Kasumi-1 (cell line): Measurements from ENCODE around the gene C5orf15.
A peak's percentile ranks its signal among the peaks of the same experiment; 100 is the strongest.
"Not testable (repeated sequence)": the region's sequence is repeated elsewhere in the genome, so short reads cannot be mapped to it uniquely, and the experiment has no call there.

Experiments
- DNase-seq, 2 experiments: peaks; one replicate each; lab custom pipeline; 2025; lab: John Stamatoyannopoulos, UW

The C5orf15 gene

GRCh38 chr5:133962801-133963476 lies 5.5 kb downstream of the C5orf15 start:
- no peak for DNase-seq

GRCh38 chr5:133962131-133962530 lies 6.3 kb downstream of the C5orf15 start:
- no peak for DNase-seq

- no peak for DNase-seq
Observed at GRCh38 chr5:133959643-133960042, 8.8 kb downstream of the C5orf15 start.

GRCh38 chr5:133957591-133957990 lies 10.8 kb downstream of the C5orf15 start:
- DNase-seq: no peak

- no peak for DNase-seq
Observed at GRCh38 chr5:133957080-133957479, 11.3 kb downstream of the C5orf15 start.

GRCh38 chr5:133956196-133956595 lies 12.2 kb downstream of the C5orf15 start:
- not testable (repeated sequence) for DNase-seq

- DNase-seq: no peak
Observed at GRCh38 chr5:133953568-133954145, 14.8 kb downstream of the C5orf15 start.

GRCh38 chr5:133952729-133953567 lies 15.5 kb downstream of the C5orf15 start:
- no peak for DNase-seq

- no peak for DNase-seq
Observed at GRCh38 chr5:133950821-133951612, 17.4 kb downstream of the C5orf15 start.

GRCh38 chr5:133948721-133949120 lies 19.7 kb downstream of the C5orf15 start:
- DNase-seq: no peak

- no peak for DNase-seq
Observed at GRCh38 chr5:133947431-133947841, 21.0 kb downstream of the C5orf15 start.

- no peak for DNase-seq
Observed at GRCh38 chr5:133945568-133945967, 22.9 kb downstream of the C5orf15 start.

GRCh38 chr5:133944263-133945185 lies 23.9 kb downstream of the C5orf15 start:
- peak; percentile 24 to 31 for DNase-seq

- DNase-seq: no peak
Observed at GRCh38 chr5:133943475-133943817, 25.0 kb downstream of the C5orf15 start.

GRCh38 chr5:133942614-133943474 lies 25.6 kb downstream of the C5orf15 start:
- no peak for DNase-seq

GRCh38 chr5:133941456-133942196 lies 26.8 kb downstream of the C5orf15 start:
- no peak for DNase-seq

- DNase-seq: no peak
Observed at GRCh38 chr5:133939668-133940067, 28.8 kb downstream of the C5orf15 start.

- no peak for DNase-seq
Observed at GRCh38 chr5:133938929-133939328, 29.5 kb downstream of the C5orf15 start.

- peak; percentile 27 to 54 for DNase-seq
Observed at GRCh38 chr5:133938039-133938821, 30.2 kb downstream of the C5orf15 start.
